Lower lobe of right lung (tissue), 2 donors: ENCODE measurements around the gene DPY19L1. TPM values are rescaled to one million over a fixed set of nuclear protein-coding genes. Genes with fewer than 3 reads are reported as not detected.
"Not testable (repeated sequence)": the region's sequence is repeated elsewhere in the genome, so short reads cannot be mapped to it uniquely, and the experiment has no call there.

Experiments used
- ATAC-seq, 2 donors: fragments of 200-7000 bp; cut with Tn5 transposase; one replicate each; pipeline ENCODE4 v1.9.1; 2020 to 2022; ENCODE audit warnings: mild to moderate bottlenecking in 2 of 2, moderate library complexity in 2 of 2
- DNase-seq: peaks from one replicate; pipeline ENCODE4 v3.0.0-alpha.2; 2020
- H3K27ac ChIP-seq: fragments of 200-600 bp; one replicate; pipeline ENCODE4 v1.8.0; 2022
- H3K27me3 ChIP-seq: fragments of 200-600 bp; one replicate; pipeline ENCODE4 v1.8.0; 2022; ENCODE audit warnings: low read depth
- H3K36me3 ChIP-seq: fragments of 200-600 bp; one replicate; pipeline ENCODE4 v1.8.0; 2022; ENCODE audit warnings: mild to moderate bottlenecking
- H3K4me1 ChIP-seq: fragments of 200-600 bp; one replicate; pipeline ENCODE4 v1.8.0; 2022
- H3K4me3 ChIP-seq: fragments of 200-600 bp; one replicate; pipeline ENCODE4 v1.8.0; 2022; ENCODE audit warnings: mild to moderate bottlenecking
- H3K9me3 ChIP-seq: fragments of 200-600 bp; one replicate; pipeline ENCODE4 v1.8.0; 2022
- intact Hi-C: fragments of 100-400 bp; cut with DNase I; formaldehyde crosslinking; loops from one replicate; pipeline ENCODE4 v1.11.0; 2022
- total RNA-seq: library from RNA; stranded (reverse); fragmentation: NEBNext Ultra II Directional; extraction: Animal tissue kit (Norgen Biotek cat#: 25700); gene quantifications from one replicate; pipeline ENCODE4 v1.2.1, GENCODE V29; 2021
- TF ChIP-seq, protein P1 (sequence below): fragments of 200-600 bp; IDR thresholded peaks from one replicate; pipeline ENCODE4 v1.8.0; 2022; ENCODE audit warnings: antibody characterized with exemption, mild to moderate bottlenecking
- donor health status: DM: no; HTN: yes; CAD: no; lungs with severe emphysema.

DPY19L1 gene
- total RNA-seq, 1 donor from 2014 or later, result 38.4 TPM

DNA sequence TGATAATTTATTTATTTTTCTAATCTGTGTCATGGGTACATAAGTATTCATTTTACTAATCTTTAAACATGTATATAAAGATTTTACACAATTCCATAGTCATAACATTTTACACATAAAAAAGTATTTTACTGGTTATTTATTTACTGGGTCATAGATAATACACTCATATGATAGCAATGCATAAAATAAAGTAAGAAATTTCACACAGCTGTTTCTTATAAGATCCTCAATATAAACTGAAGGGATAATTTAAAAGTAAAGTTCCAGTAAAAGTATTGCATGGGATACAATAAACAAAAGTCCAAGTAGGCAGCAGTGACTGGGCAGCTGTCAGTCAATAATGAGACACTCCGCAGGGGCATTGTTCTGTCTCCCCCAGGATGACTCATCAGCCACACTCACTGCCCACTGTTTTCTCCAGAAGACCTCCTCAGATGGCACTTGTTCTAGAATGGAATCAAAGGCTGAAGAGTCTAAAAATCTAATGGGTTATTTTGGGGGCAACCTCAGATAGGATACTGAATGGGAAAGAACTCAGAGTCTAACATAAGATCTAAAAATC is 32.7 kb downstream of the DPY19L1 start:
- TF ChIP-seq, protein P1, sequence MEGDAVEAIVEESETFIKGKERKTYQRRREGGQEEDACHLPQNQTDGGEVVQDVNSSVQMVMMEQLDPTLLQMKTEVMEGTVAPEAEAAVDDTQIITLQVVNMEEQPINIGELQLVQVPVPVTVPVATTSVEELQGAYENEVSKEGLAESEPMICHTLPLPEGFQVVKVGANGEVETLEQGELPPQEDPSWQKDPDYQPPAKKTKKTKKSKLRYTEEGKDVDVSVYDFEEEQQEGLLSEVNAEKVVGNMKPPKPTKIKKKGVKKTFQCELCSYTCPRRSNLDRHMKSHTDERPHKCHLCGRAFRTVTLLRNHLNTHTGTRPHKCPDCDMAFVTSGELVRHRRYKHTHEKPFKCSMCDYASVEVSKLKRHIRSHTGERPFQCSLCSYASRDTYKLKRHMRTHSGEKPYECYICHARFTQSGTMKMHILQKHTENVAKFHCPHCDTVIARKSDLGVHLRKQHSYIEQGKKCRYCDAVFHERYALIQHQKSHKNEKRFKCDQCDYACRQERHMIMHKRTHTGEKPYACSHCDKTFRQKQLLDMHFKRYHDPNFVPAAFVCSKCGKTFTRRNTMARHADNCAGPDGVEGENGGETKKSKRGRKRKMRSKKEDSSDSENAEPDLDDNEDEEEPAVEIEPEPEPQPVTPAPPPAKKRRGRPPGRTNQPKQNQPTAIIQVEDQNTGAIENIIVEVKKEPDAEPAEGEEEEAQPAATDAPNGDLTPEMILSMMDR, result no peak
- no peak for ATAC-seq
- Histone ChIP-seq H3K27ac (no peak overlapping the region), H3K36me3 (no peaks in the 10 kb centered on the region), H3K9me3 (no peaks in the 10 kb centered on the region), H3K27me3 (no peaks in the 10 kb centered on the region), H3K4me3 (no peak overlapping the region), H3K4me1 (peaks cover 17% of the 10 kb centered on the region)
- intact Hi-C loops, result no loop called here
- DNase-seq, result no peak

DNA sequence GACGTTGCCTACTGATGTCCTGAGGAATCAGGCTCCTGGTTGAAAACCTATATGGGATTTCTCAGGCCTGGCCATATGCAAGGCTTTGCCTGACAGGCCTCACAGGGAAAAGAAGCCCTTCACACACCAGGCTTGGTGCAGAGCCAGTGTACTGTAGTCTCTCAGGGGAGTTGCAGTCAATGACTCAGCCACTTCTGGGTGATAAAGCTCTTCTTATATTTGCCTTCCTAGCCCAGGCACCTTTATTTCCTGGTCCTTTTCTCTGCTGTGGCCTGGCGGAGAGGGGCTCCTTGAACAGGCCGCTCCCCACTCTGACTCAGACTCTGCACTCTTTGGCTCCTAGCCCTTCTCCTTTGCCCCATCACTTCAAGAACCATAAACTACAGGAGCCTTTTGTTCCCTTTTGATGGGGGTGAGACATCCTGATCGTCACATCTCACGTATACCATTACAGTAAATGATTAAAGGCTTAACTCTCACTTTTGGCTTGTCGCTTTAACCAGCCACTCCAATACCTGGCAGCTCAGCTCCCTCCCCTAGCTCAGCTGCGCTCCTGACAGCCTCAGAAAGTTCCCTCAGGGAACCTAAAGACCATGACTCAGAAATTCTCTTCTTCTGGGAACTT is 33.5 kb downstream of the DPY19L1 start:
- no peaks in the 10 kb centered on the region for H3K9me3 ChIP-seq
- peak overlapping the region; percentile 44 for H3K27ac ChIP-seq
- H3K36me3 ChIP-seq, result no peaks in the 10 kb centered on the region
- ATAC-seq (peak; percentile 96 to 97), DNase-seq (peak; percentile 80)
- H3K27me3 ChIP-seq, result no peaks in the 10 kb centered on the region
- peaks cover 17% of the 10 kb centered on the region for H3K4me1 ChIP-seq
- TF ChIP-seq, protein P1, result no peak
- H3K4me3 ChIP-seq, result no peak overlapping the region
- intact Hi-C loops, result no loop called here

DNA sequence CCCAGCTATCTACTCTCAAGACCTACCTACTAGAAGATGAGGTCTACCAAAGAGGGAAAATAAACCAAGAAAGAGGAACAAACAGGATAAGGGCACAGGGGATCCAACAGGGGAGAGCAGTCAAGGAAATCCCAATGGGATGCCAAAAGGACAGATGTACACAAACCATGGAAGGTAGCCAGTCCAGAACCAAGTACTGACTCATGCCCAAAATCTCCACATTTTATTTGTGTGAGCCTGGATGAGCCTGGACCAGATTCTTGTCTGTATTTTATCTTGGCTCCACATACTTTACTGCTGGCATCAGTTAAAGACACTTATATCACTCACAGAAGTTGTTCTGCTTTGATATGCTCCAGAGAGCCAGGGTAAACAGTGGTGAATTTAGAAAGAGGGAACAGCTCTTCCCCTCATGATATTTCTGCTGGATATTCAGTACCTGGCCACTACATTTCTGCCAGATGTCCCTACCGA is 34.1 kb downstream of the DPY19L1 start:
- intact Hi-C loops, H3K36me3 ChIP-seq, DNase-seq, H3K9me3 ChIP-seq, H3K4me3 ChIP-seq, H3K27me3 ChIP-seq: not testable (repeated sequence)
- peak; percentile 40 to 66 for ATAC-seq
- Histone ChIP-seq H3K4me1 (peaks cover 17% of the 10 kb centered on the region), H3K27ac (peak overlapping the region; percentile 44)

DNA sequence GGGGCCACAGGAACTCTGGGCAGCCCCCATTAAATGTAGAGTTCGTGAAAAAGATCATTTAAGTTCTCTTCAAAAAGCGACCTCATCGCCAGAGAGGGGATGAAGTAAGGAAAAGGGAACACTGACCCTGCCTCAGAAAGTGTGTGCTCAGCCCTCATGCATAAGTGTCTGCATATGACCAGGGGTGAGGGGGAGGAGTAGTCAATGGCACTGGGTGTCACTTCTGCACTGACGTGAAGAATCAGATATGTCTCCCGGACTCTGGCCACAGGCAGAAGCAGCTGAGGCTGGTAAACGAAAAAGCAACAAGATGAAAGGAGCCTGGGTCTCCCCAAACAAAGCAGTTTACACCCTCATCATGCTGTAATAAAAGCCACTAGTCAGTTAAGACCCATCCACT is 39.0 kb downstream of the DPY19L1 start:
- H3K27me3 ChIP-seq, DNase-seq, H3K4me3 ChIP-seq, H3K4me1 ChIP-seq, H3K27ac ChIP-seq, H3K36me3 ChIP-seq, H3K9me3 ChIP-seq, intact Hi-C loops: not testable (repeated sequence)
- peak in 1 of 2 donors; percentile 27 for ATAC-seq

DNA sequence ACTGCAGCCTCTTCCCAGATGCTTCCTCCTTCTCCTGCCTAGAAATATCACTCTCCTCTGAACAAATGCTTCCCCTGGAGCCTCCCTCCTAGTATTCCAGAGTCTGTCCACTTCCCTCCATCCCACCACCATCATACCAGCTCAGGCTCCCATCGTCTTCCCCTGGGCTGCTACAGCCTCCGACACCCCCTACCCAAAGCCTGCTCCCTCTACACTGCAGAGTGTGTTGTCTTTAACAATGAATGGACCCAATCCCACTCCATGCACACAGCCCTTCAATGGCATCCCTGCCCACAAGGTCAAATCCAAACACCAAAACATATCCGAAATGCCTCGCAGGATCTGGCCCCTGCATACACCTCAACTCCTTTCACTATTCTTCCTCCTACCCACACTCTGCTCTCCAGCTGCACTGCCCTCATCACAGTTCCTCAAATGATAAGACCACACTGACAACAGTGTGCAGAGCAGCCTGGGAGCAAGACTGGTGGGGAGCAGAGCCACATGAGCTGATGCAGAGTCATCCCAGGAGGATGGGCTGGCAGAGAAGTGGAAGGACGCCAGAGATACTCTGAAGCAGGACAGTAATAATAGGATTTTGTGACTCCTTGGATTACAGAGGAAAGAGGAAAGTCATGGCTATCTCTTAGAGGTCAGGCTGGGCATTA is 40.7 kb downstream of the DPY19L1 start:
- H3K4me1 ChIP-seq, DNase-seq, H3K36me3 ChIP-seq, H3K27me3 ChIP-seq, H3K4me3 ChIP-seq, intact Hi-C loops, H3K27ac ChIP-seq, H3K9me3 ChIP-seq: not testable (repeated sequence)
- ATAC-seq, result peak; percentile 29 to 61

DNA sequence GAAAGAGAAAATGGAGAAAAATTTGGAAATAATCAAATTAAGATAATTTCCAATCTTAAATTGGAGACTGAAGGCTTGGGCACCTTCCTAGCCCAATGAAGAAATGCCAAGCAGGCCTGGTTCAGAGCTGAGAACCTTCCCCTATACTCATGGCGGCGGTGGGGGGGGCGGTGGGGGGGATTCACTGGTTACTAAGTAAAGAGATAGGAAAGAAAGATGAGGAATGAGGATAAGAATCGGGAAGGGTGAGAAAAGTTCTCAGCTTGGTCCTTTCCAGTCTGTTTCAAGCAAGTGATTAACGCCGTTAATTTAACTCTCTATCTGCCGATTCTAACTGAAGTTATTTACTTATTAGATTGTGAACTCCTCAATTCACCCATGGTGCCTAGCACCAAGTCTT is 41.5 kb downstream of the DPY19L1 start:
- H3K4me3 ChIP-seq, result no peak overlapping the region
- H3K4me1 ChIP-seq, result no peaks in the 10 kb centered on the region
- DNase-seq (no peak), ATAC-seq (no peak)
- TF ChIP-seq, protein P1, result no peak
- H3K36me3 ChIP-seq, result no peaks in the 10 kb centered on the region
- H3K9me3 ChIP-seq, result no peaks in the 10 kb centered on the region
- H3K27ac ChIP-seq, result no peak overlapping the region
- H3K27me3 ChIP-seq, result no peaks in the 10 kb centered on the region
- intact Hi-C loops, result no loop called here
